ENCODE data around the gene TMEM9B.
"Not testable (repeated sequence)": the region's sequence is repeated elsewhere in the genome, so short reads cannot be mapped to it uniquely, and the experiment has no call there.

- TF ChIP-seq EZH2 (IDR thresholded peaks at IDR 0.05); POLR2AphosphoS5 (IDR thresholded peaks at IDR 0.05; ENCODE audit: borderline replicate concordance, low read depth, low read length): not testable (repeated sequence)
These were observed 15.1 kb upstream of the TMEM9B start for GRCh38 chr11:8979365-8979764.
